NCI-H1436 (cell line): ENCODE data around the gene ARHGAP26.
"Not testable (repeated sequence)": the region's sequence is repeated elsewhere in the genome, so short reads cannot be mapped to it uniquely, and the experiment has no call there.

Experiments used
- DNase-seq: peaks from one replicate; lab custom pipeline; 2025; lab: John Stamatoyannopoulos, UW

Gene ARHGAP26

GRCh38 chr5:143118222-143118621, 348.0 kb downstream of the ARHGAP26 start:
- DNase-seq: no peak

GRCh38 chr5:143118818-143119217, 348.6 kb downstream of the ARHGAP26 start:
- not testable (repeated sequence) for DNase-seq

GRCh38 chr5:143119291-143119769, 349.2 kb downstream of the ARHGAP26 start:
- no peak for DNase-seq

GRCh38 chr5:143119881-143120341, 349.7 kb downstream of the ARHGAP26 start:
- DNase-seq: no peak

GRCh38 chr5:143120460-143121134, 350.4 kb downstream of the ARHGAP26 start:
- DNase-seq: no peak

- DNase-seq: no peak
These were observed 350.9 kb downstream of the ARHGAP26 start for GRCh38 chr5:143121135-143121475.

GRCh38 chr5:143124593-143124992, 354.4 kb downstream of the ARHGAP26 start:
- no peak for DNase-seq

GRCh38 chr5:143126174-143127019, 356.2 kb downstream of the ARHGAP26 start:
- no peak for DNase-seq

GRCh38 chr5:143128412-143129071, 358.4 kb downstream of the ARHGAP26 start:
- no peak for DNase-seq

GRCh38 chr5:143129203-143129602, 359.0 kb downstream of the ARHGAP26 start:
- no peak for DNase-seq

GRCh38 chr5:143129910-143130612, 359.9 kb downstream of the ARHGAP26 start:
- DNase-seq: no peak

- no peak for DNase-seq
These were observed 360.6 kb downstream of the ARHGAP26 start for GRCh38 chr5:143130613-143131305.

- DNase-seq: no peak
These were observed 361.8 kb downstream of the ARHGAP26 start for GRCh38 chr5:143131972-143132371.

- no peak for DNase-seq
These were observed 362.6 kb downstream of the ARHGAP26 start for GRCh38 chr5:143132739-143133138.

- DNase-seq: no peak
These were observed 363.5 kb downstream of the ARHGAP26 start for GRCh38 chr5:143133721-143134120.

GRCh38 chr5:143134269-143134668, 364.1 kb downstream of the ARHGAP26 start:
- no peak for DNase-seq

GRCh38 chr5:143134900-143135299, 364.7 kb downstream of the ARHGAP26 start:
- DNase-seq: no peak

GRCh38 chr5:143135832-143136551, 365.8 kb downstream of the ARHGAP26 start:
- DNase-seq: no peak

- no peak for DNase-seq
These were observed 368.7 kb downstream of the ARHGAP26 start for GRCh38 chr5:143138839-143139238.

GRCh38 chr5:143139585-143139984, 369.4 kb downstream of the ARHGAP26 start:
- no peak for DNase-seq
